PC-9 (cell line): Measurements from ENCODE around the gene MAP3K5. TPM values are rescaled to one million over a fixed set of nuclear protein-coding genes. Genes with fewer than 3 reads are reported as not detected.

Experiments used
- BruUV-seq: library from RNA; stranded (reverse); fragments of 400-500 nt; replicated peaks from 2 replicates; lab custom pipeline; 2021; lab: Mats Ljungman, UMichigan
- CTCF ChIA-PET: fragments of 300-600 bp; sonication (Branson Sonifier 250); formaldehyde crosslinking; loops from one replicate; lab custom pipeline; 2022; ENCODE audit warnings: antibody characterized with exemption; lab: Charles Lee
- POLR2A ChIA-PET: fragments of 300-600 bp; sonication (Branson Sonifier 250); formaldehyde crosslinking; loops from one replicate; lab custom pipeline; 2022; ENCODE audit warnings: antibody characterized with exemption; ENCODE audit not compliant: unreplicated experiment; lab: Charles Lee
- DNase-seq, 2 experiments: peaks; one replicate each; pipeline versions ENCODE4 v3.0.0 to v3.0.0-alpha.2; 2015 to 2022; ENCODE audit warnings: mixed read lengths in 1 of 2
- H2AFZ ChIP-seq: fragments of 200-600 bp; sonication (generic); 2 replicates; pipeline ENCODE4 v1.8.1; 2017; ENCODE audit warnings: antibody characterized with exemption
- H3F3A ChIP-seq: fragments of 200-600 bp; sonication (generic); 2 replicates; pipeline ENCODE4 v1.8.1; 2017; ENCODE audit warnings: antibody characterized with exemption, mild to moderate bottlenecking, low read depth; ENCODE audit not compliant: insufficient read depth
- H3K27ac ChIP-seq: fragments of 200-600 bp; sonication (generic); 2 replicates; pipeline ENCODE4 v1.6.1; 2016; ENCODE audit warnings: mixed run types
- H3K27me3 ChIP-seq: fragments of 200-600 bp; sonication (generic); 2 replicates; pipeline ENCODE4 v1.6.1; 2016; ENCODE audit warnings: low read depth, mixed run types; ENCODE audit not compliant: insufficient read depth
- H3K36me3 ChIP-seq: fragments of 200-600 bp; sonication (generic); 2 replicates; pipeline ENCODE4 v1.6.1; 2016; ENCODE audit warnings: low read depth, mixed run types
- H3K4me1 ChIP-seq: fragments of 200-600 bp; sonication (generic); replicated peaks from 2 replicates; pipeline ENCODE4 v1.6.1; 2016; ENCODE audit warnings: mixed run types; ENCODE audit not compliant: insufficient read depth
- H3K4me2 ChIP-seq: fragments of 200-600 bp; sonication (generic); 2 replicates; pipeline ENCODE4 v1.6.1; 2017; ENCODE audit warnings: mixed run types
- H3K4me3 ChIP-seq: fragments of 200-600 bp; sonication (generic); 2 replicates; pipeline ENCODE4 v1.6.1; 2016; ENCODE audit warnings: mixed run types
- H3K79me2 ChIP-seq: fragments of 200-600 bp; sonication (generic); 2 replicates; pipeline ENCODE4 v1.6.1; 2017; ENCODE audit warnings: low read depth, mixed run types
- H3K9me2 ChIP-seq: fragments of 200-600 bp; sonication (generic); 2 replicates; pipeline ENCODE4 v1.8.1; 2017; ENCODE audit warnings: mild to moderate bottlenecking; ENCODE audit not compliant: insufficient read depth
- H3K9me3 ChIP-seq: fragments of 200-600 bp; sonication (generic); 2 replicates; pipeline ENCODE4 v1.8.1; 2016; ENCODE audit warnings: low read depth; ENCODE audit not compliant: insufficient read depth
- H4K20me1 ChIP-seq: fragments of 200-600 bp; sonication (generic); 2 replicates; pipeline ENCODE4 v1.8.1; 2017; ENCODE audit not compliant: insufficient read depth
- CTCF ChIP-seq: fragments of 200-600 bp; sonication (generic); conservative IDR thresholded peaks from 2 replicates; pipeline ENCODE4 v1.6.1; 2017; ENCODE audit warnings: mixed run types, antibody characterized with exemption, mild to moderate bottlenecking, moderate library complexity
- EZH2 ChIP-seq: fragments of 200-600 bp; sonication (generic); IDR thresholded peaks from 2 replicates; pipeline ENCODE4 v1.8.0; 2017; ENCODE audit warnings: antibody characterized with exemption, low read depth
- intact Hi-C: fragments of 100-400 bp; cut with micrococcal nuclease; formaldehyde crosslinking; loops from one replicate; pipeline ENCODE4 v1.10.0; 2022; ENCODE audit not compliant: unreplicated experiment
- total RNA-seq: library from RNA; stranded (reverse); gene quantifications from 2 replicates; pipeline ENCODE4 v1.2.3, GENCODE V29; 2021

Gene MAP3K5
- total RNA-seq, 1 experiment from 2014 or later, result 10.9 TPM

DNA sequence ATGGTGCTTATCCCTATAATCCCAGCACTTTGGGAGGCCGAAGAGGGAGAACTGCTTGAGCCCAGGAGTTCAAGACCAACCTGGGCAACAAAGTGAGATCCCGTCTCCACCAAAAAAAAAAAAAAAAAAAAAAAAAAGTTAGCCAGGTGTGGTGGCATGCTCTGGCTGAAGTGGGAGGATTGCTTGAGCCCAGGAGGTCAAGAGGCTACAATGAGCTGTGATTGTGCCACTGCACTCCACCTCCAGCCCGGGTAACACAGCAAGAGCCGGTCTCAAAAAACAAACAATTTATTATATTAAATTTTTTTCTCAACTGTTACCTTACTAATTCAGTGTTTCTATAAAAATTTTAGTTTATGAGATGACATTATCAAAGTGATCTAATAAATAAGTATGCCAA lies 156.7 kb downstream of the MAP3K5 start:
- POLR2A ChIA-PET, result interaction anchor here (0.6 to 0.7 kb wide), 2 partner anchors 78 to 385 kb away, joined by 21 to 46 read pairs; partner anchors contain the start of gene MTFR2
- H3K9me2 ChIP-seq, result no peaks in the 10 kb centered on the region; the same call in 1 of the 2 replicates
- H3K9me3 ChIP-seq, result no peaks in the 10 kb centered on the region
- H4K20me1 ChIP-seq, result no peaks in the 10 kb centered on the region
- no peaks in the 10 kb centered on the region for H3K27me3 ChIP-seq
- BruUV-seq, result no TSS peak
- H3K36me3 ChIP-seq, result 0 out of 2 replicates have a peak, but pooled peaks cover 13% of the 10 kb centered on the region
- intact Hi-C loops, result no loop called here
- no peak overlapping the region for H3K4me3 ChIP-seq
- TF ChIP-seq EZH2 (no peak), CTCF (no peak)
- no peak overlapping the region for H3K27ac ChIP-seq
- H3K4me2 ChIP-seq, result no peak overlapping the region
- H3F3A ChIP-seq, result no peaks in the 10 kb centered on the region
- no peak for DNase-seq
- CTCF ChIA-PET, result interaction anchor here (1.0 kb wide), 1 partner anchor 8 kb away, joined by 8 read pairs; no protein-coding TSS in a partner anchor
- H3K79me2 ChIP-seq, result no peaks in the 10 kb centered on the region
- no peak overlapping the region for H2AFZ ChIP-seq
- H3K4me1 ChIP-seq, result no peaks in the 10 kb centered on the region

DNA sequence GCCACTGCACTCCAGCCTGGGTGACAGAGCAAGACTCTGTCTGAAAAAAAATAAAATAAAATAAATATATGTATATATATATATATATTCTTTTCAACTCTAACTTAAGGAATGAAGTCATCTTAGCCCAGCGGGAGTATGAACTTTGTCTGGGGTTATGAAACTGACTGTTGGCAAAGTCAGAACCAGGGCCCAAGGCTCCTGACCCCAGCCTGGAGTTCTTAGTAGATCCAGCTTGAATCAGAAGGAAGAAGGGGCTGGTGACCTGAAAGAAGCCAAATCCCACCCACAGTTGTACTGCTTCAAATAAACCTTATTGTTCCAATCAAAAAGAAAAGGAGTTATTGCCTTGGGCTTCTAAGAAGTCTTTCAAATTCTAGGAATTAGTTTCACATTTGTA lies 158.9 kb downstream of the MAP3K5 start:
- Histone ChIP-seq H3K4me1 (no peaks in the 10 kb centered on the region), H3K27ac (no peak overlapping the region), H3K9me3 (no peaks in the 10 kb centered on the region), H3K4me2 (no peak overlapping the region), H3K4me3 (no peak overlapping the region), H4K20me1 (no peaks in the 10 kb centered on the region), H3K36me3 (peaks cover 16% of the 10 kb centered on the region; the same call in 1 of the 2 replicates), H3K9me2 (no peaks in the 10 kb centered on the region; the same call in 1 of the 2 replicates), H2AFZ (no peak overlapping the region), H3K79me2 (no peaks in the 10 kb centered on the region), H3K27me3 (no peaks in the 10 kb centered on the region), H3F3A (no peaks in the 10 kb centered on the region)
- TF ChIP-seq CTCF (no peak), EZH2 (no peak)
- no peak for DNase-seq
- BruUV-seq, result no TSS peak
- POLR2A ChIA-PET, result no interaction called here
- intact Hi-C loops, result no loop called here
- CTCF ChIA-PET, result no interaction called here

GRCh38 chr6:136628996-136629395 lies 163.3 kb downstream of the MAP3K5 start:
- DNase-seq, result no peak
- peaks cover 6% of the 10 kb centered on the region; the same call in 1 of the 2 replicates for H3K36me3 ChIP-seq
- no peaks in the 10 kb centered on the region for H3K79me2 ChIP-seq
- H3K9me2 ChIP-seq, result no peaks in the 10 kb centered on the region
- no peaks in the 10 kb centered on the region for H4K20me1 ChIP-seq
- no peaks in the 10 kb centered on the region for H3F3A ChIP-seq
- no peak for TF ChIP-seq EZH2
- no peak for TF ChIP-seq CTCF
- no peak overlapping the region for H3K4me3 ChIP-seq
- ChIA-PET CTCF (no interaction called here), POLR2A (no interaction called here)
- H3K4me1 ChIP-seq, result no peaks in the 10 kb centered on the region
- no peak overlapping the region for H2AFZ ChIP-seq
- intact Hi-C loops, result no loop called here
- H3K9me3 ChIP-seq, result no peaks in the 10 kb centered on the region
- no peak overlapping the region for H3K4me2 ChIP-seq
- H3K27me3 ChIP-seq, result no peaks in the 10 kb centered on the region
- no TSS peak for BruUV-seq
- no peak overlapping the region for H3K27ac ChIP-seq
